PC-3 (cell line): Measurements from ENCODE around the gene PRLR.

Experiments used
- CTCF ChIP-seq: fragments of 300-600 bp; sonication (generic); conservative IDR thresholded peaks from 2 replicates; pipeline ENCODE4 v1.5.1; 2017; ENCODE audit warnings: antibody characterized with exemption, low read depth, mild to moderate bottlenecking, low read length
- EZH2 ChIP-seq: fragments of 300-600 bp; sonication (generic); IDR thresholded peaks from one replicate; pipeline ENCODE4 v1.6.1; 2017; ENCODE audit warnings: antibody characterized with exemption, mild to moderate bottlenecking, low read length; ENCODE audit not compliant: unreplicated experiment
- EZH2phosphoT487 ChIP-seq: fragments of 300-600 bp; sonication (generic); IDR thresholded peaks from 2 replicates; pipeline ENCODE4 v1.6.1; 2018; ENCODE audit warnings: mild to moderate bottlenecking, antibody characterized with exemption, low read length, borderline replicate concordance

- TF ChIP-seq CTCF = no peak
- TF ChIP-seq EZH2phosphoT487 = no peak
- no peak for TF ChIP-seq EZH2
Measured at GRCh38 chr5:35069188-35069587, 161.1 kb downstream of the PRLR start.
